ENCODE data around the gene NYAP2.

Gene NYAP2

DNA sequence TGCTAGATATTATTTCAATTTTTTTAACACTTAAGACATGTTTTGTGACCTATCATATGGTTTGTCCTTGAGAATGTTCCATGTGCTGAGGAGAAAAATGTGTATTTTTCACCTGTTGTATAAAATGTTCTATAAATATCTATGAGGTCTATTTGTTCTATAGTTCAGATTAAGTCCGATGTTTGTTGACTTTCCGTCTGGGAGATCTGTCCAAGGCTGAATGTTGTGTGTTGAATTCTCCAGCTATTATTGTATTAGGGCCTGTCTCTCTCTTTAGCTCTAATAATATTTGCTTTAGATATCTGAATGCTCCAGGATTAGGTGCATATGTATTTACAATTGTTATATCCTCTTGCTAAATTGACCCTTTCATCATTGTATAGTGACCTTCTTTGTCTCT is 144.1 kb downstream of the NYAP2 start:
- DNase-seq (ENCODE audit: low read depth in 3 of 3, low spot score in 1 of 3), result no peak

DNA sequence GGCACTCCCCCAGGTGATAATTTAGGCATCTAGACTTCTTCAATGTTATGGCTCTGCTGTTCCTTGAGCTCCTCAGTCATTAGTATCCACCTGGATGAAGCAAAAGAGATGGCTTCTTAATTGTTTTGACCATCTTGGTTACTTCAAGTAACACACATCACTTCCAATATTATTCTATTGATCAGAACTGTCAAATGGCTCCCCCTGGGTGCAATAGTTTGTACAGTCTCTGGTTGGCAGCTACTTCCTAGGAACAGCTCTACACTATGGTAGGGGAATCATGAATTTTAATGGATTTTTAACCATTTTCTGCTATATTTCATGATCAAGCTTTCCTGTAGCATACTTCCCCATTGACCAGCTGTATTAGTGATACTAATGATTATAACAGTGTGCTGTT is 157.0 kb downstream of the NYAP2 start:
- DNase-seq (ENCODE audit: low read depth in 3 of 3, low spot score in 1 of 3), result no peak

DNA sequence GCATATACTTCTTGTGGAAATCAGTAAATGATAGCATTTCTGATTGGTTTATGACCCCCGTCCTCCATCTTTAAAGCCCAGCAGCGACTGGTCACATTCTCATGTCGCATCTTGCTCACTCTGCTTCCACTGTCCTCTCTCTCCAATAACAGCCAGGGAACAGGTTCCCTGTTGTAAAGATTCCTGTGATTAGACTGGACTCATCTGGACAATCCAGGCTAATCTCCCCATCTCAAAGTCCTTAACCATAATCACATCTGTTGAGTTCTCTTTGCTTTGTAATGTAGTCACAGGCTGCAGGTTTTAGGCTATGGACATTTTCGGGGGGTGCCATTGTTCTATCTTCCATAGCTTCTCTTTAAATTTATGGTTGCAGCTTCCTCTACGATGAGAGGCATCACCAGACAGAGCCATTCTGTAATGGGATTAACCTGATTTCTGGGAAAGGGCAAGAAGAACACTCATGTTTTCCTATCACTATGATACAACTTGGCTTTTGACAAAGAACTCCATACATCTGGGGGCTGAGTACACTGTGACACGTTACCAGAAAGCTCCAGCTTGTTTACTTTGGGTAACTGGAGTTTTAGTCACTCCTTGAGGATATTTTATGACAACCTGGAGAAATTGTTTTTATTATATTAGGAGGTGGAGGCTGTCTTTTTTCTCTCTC is 159.0 kb downstream of the NYAP2 start:
- DNase-seq (ENCODE audit: low read depth in 3 of 3, low spot score in 1 of 3), result no peak

DNA sequence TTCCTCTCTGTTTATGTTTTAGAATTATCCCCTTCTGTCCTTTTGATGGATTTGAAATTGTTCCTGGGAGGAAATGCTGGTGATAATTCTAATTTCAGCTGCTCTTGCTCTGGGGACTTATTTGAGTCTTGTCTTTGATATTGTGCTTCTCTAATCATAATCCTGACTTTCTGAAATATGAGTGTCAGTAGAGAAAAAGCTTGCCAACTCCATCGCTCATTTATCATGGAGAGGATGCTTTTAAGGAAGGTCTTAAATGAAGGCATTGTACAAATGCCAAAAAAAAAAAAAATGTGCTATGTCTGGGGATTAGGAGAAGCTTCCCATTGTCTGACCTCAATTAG is 159.5 kb downstream of the NYAP2 start:
- no peak for DNase-seq (ENCODE audit: low read depth in 3 of 3, low spot score in 1 of 3)

DNA sequence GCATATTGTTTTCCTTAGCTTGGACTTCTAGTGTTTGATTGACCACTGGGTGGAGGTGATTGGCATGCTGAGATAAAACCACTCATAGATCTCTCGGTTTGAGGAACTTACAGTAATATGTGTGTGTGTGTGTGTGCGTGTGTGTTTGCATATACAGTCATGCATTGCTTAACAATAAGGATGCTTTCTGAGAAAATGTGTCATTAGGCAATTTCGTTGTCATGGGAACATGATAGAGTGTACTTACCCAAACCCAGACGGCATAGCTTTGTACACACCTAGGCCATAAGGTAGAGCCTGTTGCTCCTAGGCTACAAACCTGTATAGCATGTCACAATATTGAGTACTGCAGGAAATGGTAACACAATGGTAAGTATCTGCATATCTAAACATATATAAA is 167.3 kb downstream of the NYAP2 start:
- no peak for DNase-seq (ENCODE audit: low read depth in 3 of 3, low spot score in 1 of 3)

DNA sequence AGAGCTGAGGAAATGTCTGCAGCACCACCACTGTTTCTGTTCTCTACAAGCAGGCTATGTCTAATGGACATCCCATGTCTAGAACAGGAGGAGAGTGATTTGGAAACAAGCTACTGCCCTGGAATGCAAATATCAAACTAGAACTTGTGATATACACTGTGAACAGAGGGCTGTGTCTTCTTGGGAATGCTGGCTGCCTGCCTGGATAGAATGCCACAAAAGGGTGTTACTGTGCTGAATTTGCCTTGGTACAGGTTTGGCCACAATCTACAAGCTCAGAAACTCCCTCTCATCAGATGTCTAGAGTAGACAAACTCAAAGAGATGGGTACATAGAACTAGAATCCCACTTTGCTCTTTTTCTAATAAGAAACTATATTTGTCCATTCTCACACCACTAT is 170.5 kb downstream of the NYAP2 start:
- no peak for DNase-seq (ENCODE audit: low read depth in 3 of 3, low spot score in 1 of 3)

DNA sequence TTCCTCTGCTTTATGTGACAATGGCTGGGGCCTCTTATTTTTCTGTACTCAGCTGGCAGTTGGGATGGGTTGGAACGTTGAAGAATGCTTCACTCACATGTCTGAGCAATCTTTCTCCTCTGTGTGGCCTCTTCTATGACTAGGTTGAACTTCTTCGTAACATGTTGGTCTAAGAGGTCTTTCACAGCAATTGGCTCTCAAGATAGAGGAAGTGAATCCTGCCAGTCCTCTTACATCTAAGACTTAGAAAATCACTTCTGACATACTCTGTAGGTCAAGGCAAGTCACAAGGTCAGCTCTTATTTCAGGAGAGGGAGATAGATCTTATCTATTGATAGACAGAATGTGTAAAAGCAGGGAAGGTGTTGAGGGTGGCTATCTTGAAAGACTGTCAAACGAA is 174.1 kb downstream of the NYAP2 start:
- DNase-seq (ENCODE audit: low read depth in 3 of 3, low spot score in 1 of 3), result no peak

DNA sequence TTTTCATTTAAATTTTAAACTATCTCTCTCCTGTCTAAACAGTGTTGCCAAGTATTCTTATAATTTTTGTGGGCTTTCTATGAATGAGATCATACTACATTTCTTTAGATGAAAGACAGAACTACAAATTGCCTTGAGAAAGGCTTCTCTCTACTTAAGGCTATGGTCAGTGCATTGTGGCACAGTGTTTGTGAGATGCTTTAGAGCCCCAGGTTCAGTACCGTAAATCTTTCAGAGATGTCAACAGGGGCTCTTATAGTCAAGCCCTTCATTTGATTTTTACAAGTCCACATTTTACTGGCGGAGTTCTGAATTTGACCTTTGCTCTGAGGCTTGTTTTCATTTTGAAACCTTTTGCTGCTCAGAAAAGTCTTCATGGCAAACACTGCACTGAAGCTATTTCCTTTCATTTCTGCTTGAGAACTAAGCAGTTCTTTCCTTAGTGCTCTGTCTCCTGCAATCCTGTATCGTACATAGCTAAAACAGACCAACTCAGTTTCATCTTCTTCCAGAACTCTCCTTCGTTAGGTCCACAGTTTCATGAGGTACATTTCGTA is 175.2 kb downstream of the NYAP2 start:
- no peak for DNase-seq (ENCODE audit: low read depth in 3 of 3, low spot score in 1 of 3)

DNA sequence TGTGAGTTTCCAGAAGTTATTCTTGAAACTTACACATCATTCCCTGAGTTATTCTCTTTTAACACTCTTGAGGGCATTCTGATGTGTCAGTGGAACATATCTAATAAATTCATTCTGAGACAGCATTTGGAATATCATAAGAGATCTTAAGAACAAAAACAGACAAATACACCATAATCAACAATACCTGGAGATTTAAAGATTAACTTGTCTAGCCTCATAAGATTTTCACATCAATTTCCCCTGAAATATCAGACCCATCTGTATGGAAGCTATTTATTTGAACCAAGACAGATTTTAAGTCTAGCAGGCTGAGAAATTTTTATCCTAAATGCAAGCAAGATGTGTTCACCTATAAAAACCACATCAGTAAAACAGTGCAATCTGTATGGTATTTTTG is 181.6 kb downstream of the NYAP2 start:
- no peak for DNase-seq (ENCODE audit: low read depth in 3 of 3, low spot score in 1 of 3)

DNA sequence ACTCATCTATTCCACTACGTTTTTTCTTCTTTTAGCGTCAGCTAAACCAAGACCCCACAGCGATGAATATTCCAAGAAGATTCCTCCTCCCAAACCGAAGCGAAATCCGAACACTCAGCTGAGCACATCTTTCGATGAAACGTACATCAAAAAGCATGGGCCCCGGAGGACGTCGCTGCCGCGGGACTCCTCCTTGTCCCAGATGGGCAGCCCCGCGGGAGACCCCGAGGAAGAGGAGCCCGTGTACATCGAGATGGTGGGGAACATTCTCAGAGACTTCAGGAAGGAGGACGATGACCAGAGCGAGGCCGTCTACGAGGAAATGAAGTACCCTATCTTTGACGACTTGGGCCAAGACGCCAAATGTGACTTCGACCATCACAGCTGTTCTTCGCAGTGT is 182.4 kb downstream of the NYAP2 start:
- DNase-seq (ENCODE audit: low read depth in 3 of 3, low spot score in 1 of 3), result no peak

DNA sequence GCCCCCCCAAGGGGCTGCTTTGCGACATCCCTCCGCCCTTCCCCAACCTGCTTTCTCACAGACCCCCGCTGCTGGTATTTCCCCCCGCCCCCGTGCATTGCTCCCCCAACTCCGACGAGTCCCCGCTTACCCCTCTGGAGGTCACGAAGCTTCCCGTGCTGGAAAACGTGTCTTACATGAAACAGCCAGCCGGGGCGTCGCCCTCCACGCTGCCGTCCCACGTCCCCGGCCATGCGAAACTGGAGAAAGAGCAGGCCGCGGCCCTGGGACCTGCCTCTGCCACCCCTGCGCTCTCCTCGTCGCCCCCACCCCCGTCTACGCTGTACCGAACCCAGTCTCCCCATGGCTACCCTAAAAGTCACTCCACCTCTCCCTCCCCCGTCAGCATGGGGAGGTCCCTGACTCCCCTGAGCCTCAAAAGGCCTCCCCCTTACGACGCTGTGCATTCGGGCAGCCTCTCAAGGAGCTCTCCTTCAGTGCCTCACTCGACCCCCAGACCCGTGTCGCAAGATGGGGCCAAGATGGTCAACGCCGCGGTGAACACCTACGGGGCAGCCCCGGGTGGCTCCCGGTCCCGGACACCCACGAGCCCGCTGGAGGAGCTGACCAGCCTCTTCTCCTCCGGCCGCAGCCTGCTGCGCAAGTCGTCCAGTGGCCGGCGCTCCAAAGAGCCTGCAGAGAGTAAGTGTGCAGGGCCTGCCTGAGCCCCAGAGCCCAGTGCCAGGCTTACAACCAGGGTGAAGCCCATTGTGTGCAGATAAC is 183.0 kb downstream of the NYAP2 start:
- DNase-seq (ENCODE audit: low read depth in 3 of 3, low spot score in 1 of 3), result no peak

DNA sequence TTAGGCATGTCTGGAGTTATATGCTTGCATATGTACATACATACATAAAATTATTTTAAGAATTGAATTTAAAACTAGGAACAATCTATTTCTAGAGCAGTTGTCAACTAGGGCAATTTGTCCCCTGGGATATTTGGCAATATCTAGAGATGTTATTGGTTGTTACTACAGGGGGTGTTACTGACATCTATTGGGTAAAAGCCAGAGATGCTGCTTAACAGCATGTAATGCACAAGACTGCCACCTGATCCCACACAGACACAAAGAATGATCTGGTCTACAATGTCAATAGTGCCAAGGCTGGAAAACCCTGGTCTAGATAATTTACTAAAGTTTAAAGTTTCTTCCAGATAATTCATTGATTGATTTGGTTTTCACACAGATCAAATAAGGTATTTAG is 185.3 kb downstream of the NYAP2 start:
- DNase-seq (ENCODE audit: low read depth in 3 of 3, low spot score in 1 of 3), result no peak

DNA sequence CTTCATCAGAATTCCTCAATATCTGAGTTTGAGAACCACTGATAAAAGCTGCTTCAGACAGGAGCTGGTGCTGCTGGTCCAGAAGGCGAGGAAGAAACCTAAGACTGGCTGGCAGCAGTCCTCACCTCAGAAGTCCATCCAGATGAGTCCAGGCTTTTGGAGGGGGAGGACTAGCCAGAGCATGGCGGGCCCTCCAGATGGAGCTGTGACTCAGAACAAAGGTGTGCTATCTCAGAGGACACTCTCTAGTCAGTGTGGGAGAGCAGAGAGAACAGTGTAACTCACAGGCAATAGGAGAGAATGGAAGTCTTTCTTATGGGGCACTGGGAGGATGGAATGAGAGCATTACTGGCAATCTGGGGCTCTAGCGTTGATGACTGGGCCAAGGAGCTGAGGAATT is 191.4 kb downstream of the NYAP2 start:
- DNase-seq (ENCODE audit: low read depth in 3 of 3, low spot score in 1 of 3), result no peak

DNA sequence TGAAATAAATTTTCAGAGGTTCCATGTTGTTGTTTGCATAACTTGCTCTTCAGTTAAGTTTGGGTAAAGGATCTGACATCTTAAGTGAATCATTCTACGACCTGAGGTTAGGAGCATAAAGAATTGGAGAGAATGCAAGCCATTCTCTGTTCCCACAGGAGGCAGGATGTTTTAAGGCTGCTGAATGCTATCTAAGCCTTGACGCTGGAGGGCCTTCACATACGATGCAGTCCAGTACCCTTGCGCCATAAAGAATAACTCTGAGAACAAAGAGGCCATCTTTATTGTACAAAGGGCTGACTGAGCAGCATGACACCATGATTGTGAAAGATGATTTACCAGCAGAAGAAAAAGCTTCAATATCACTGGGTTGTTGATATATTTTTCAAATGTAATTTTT is 198.4 kb downstream of the NYAP2 start:
- DNase-seq (ENCODE audit: low read depth in 3 of 3, low spot score in 1 of 3), result no peak

DNA sequence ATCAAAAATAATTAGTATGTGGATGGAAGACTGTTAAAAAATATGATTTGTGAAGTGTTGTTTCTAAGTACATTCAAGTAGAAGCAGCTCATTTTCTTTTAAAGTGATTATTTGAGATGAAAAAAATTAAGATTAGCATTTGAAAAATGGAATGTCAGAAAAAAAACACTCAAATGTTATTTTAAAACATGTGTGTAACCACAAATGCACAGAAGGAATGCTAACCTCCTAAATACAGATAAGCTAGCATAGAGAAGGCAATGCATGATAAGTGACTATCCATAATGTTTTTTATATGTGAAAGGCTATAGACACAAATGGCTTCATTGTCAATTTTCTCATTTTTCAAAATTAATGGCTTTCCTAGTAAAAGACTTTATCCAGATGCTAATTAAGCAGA is 198.9 kb downstream of the NYAP2 start:
- no peak for DNase-seq (ENCODE audit: low read depth in 3 of 3, low spot score in 1 of 3)

DNA sequence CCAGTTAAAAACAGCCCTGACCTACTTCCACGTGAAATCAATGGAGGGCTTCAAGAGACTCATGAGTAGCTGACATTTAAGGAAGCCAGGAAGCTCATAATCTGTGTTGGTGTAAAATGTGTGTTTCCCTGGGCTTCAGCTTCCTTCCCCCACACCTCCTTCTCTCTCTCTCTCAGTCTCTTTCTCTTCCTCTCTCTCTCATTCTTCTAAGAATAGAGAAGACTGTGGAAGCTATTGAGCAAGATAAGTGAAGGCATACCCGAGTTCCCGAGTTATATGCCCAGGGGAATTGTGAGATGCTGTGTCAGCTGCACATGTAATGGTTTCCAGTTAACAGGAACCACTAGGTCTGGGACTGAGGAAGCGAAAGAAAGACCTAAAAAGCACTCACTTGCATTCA is 199.4 kb downstream of the NYAP2 start:
- no peak for DNase-seq (ENCODE audit: low read depth in 3 of 3, low spot score in 1 of 3)

DNA sequence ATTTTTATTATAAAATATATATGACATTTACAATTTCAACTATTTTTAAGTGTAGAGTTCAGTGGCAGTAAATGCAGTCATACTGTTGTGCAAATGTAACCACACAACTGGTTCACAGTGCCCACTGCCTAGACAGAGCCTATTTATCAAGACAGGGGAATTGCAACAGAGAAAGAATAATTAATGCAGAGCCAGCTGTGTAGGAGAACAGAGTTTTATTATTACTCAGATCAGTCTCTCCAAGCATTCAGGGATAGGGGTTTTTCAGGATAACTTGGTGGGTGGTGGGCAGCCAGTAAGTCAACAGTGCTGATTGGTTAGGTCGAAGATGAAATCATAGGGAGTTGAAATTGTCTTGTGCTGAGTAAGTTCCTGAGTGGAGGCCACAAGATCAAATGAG is 200.3 kb downstream of the NYAP2 start:
- no peak for DNase-seq (ENCODE audit: low read depth in 3 of 3, low spot score in 1 of 3)

DNA sequence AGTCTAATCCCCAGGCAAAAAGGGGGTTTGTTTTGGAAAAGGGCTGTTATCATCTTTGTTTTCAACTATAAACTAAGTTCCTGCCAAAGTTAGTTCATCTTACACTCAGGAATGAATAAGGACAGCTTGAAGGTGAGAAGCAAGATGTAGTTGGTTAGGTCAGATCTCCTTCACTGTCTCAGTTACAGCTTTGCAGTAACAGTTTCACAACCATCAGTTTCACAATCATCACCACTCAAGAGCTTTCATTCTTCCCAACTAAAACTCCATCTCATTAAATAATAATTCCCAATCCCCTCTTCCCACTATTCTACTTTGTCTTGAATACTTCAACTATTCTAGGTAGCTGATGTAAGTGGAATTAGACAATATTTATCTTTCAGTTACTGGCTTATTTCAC is 200.9 kb downstream of the NYAP2 start:
- no peak for DNase-seq (ENCODE audit: low read depth in 3 of 3, low spot score in 1 of 3)

DNA sequence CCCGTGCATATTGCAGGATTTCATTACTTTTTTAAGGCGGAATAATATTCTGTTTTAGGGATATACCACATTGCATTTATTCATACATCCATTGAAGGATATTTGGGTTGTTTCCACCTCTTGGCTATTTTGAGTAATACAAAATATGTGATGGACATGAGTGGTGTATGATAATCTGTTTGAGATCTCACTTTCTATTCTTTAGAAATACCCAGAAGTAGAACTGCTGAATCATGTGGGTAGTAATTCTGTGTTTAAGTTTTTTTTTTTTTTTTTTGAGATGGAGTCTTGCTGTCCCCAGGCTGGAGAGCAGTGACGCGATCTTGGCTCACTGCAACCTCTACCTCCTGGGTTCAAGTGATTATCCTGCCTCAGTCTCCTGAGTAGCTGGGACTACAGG is 201.4 kb downstream of the NYAP2 start:
- DNase-seq (ENCODE audit: low read depth in 3 of 3, low spot score in 1 of 3), result no peak

DNA sequence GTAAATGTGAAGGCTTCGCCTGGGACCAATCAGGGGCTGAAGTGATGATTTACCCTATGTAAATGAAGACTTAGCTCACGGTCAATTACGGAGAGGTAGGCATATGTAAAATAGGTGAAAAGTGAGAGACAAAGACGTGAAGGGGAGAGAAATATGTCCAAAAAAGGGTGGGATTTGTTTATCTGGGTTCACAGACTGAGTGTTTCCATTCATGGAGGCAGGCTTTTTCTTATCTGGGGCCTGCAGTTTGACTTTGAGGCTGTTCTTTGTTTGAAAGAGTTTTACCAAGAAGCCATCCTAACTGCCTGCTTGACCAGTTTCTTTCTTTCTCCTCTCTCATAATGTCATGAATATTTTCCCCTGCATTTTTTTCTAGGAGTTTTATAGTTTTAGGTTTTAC is 202.7 kb downstream of the NYAP2 start:
- DNase-seq (ENCODE audit: low read depth in 3 of 3, low spot score in 1 of 3), result no peak

DNA sequence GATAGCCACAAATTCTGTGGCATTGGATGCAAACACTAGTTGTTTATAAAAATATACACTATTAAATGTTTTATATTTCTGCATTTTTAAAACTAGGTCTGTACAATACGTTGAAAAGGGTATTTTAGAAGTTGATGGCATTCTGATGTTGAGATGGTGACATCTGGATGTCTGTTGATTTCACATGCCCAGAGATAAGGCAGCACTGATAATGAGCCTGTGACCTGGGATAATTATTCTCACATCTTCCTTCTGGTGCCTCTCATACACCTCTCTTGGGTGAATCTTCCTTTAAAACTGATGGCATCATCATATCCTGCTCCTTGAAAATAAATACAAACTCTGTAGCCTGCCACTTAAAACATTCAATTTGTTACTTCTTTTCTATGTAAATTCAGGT is 208.6 kb downstream of the NYAP2 start:
- DNase-seq (ENCODE audit: low read depth in 3 of 3, low spot score in 1 of 3), result no peak

DNA sequence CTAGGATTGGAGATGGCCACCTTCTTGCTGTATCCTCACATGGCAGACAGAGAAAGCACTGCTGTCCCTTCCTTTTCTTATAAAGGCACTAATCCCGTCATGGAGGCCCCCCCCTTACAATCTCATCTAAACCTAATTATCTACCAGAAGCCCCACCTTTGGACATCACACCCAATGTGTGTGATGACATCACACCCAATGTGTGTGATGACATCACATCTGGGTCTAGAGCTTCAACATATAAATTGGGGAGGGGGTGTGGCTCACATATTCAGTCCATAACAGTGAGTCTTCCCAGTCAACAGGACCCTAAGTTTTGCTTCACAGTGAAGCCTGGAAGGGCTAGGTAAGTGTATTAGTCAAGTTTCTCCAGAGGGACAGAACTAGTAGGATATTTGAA is 213.1 kb downstream of the NYAP2 start:
- no peak for DNase-seq (ENCODE audit: low read depth in 3 of 3, low spot score in 1 of 3)

DNA sequence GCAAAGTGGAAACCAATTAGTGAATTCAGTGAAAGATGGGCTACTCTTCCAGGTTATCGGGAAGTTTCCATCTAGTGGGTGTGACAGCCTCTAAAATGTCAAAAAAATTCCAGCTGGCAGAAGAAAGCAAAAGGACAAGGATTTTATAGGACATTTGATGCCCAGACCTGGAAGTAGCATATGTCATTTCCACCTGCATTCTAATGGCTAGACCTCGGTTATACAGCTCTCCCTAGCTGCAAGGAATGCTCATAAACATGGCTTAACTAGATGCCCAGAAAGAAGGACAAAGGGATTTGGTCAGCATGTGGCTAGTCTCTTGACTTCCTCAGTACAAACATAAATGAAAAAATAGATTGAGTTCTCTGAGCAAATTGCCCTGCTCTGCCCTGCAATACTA is 215.4 kb downstream of the NYAP2 start:
- no peak for DNase-seq (ENCODE audit: low read depth in 3 of 3, low spot score in 1 of 3)
